Stimulated activated effector memory CD8-positive, alpha-beta T cell treated with anti-CD3 and anti-CD28 coated beads, Interleukin-12 subunit alpha, Interleukin-12 subunit beta, amount 100 ng/mL, for 72 hours (primary cell): ENCODE results near the gene MFN2.
"Not testable (repeated sequence)": the region's sequence is repeated elsewhere in the genome, so short reads cannot be mapped to it uniquely, and the experiment has no call there.

Experiments used
- ATAC-seq: fragments of 150-1000 bp; cut with Tn5 transposase; 2 replicates; pipeline ENCODE4 v1.10.0; 2021
- DNase-seq, 2 donors: peaks; one replicate each; pipeline ENCODE4 v3.0.0; 2021 to 2022; ENCODE audit warnings: low spot score in 2 of 2
- H3K27ac Mint-ChIP-seq: one replicate; pipeline ENCODE4 v1.8.0; 2022; ENCODE audit warnings: mild to moderate bottlenecking, mixed read lengths
- H3K36me3 Mint-ChIP-seq: one replicate; pipeline ENCODE4 v1.8.0; 2022; ENCODE audit warnings: mild to moderate bottlenecking, mixed read lengths
- H3K4me1 Mint-ChIP-seq: one replicate; pipeline ENCODE4 v1.8.0; 2022; ENCODE audit warnings: mixed read lengths
- H3K4me3 Mint-ChIP-seq: one replicate; pipeline ENCODE4 v1.8.0; 2022; ENCODE audit warnings: mild to moderate bottlenecking, mixed read lengths
- H3K9me3 Mint-ChIP-seq: one replicate; pipeline ENCODE4 v1.8.0; 2022; ENCODE audit warnings: mixed read lengths

Gene MFN2

DNA sequence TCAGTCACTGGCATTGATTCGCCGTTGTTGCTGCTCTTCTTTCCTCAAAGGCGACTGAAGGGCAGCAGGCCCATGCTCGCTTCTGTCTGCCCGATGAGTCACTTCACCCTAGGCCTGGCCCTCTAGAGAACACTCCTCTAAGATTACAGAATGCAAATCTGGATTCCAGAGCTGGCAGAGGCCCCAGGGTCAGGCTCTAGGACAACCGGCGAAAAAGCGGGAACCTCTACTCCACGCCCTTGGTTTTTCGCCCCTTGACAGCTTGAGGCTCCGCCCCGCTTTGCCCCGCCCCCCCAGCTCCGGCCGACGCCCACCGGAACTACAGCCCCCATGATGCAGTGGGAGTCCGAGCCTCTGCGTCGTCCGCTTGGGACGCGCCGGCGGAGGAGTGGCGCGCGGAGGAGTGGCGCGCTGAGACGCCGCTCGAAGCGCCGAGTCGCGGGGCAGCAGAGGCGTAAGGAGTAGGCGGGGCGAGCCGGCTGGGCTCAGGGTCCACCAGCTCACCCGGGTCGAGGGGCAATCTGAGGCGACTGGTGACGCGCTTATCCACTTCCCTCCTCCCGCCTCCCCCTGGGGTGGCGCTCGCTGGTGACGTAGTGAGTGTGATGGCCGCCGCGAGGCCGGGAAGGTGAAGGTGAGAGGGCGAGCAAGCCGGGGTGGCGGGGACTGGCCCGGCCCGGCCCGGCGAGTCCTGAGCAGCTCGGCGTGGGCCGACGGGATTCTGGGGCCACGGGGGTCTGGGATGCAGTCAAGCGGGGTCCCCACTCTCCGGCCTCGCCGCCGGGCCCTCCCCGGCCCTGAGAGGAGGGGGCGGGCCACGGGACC, at the start of gene MFN2:
MFN2 (plus strand) TSS at position 594 of the 825 bp plus-strand sequence. CDS start 8,725 bp downstream, outside the sequence.
- peak within 1 kb of the TSS; percentile 92 for H3K4me3 Mint-ChIP-seq
- peaks cover 46% of the 10 kb centered on the region for H3K36me3 Mint-ChIP-seq
- ATAC-seq (peak; percentile 96), DNase-seq (peak; percentile 92 to 97)
- no peaks in the 10 kb centered on the region for H3K9me3 Mint-ChIP-seq
- peak within 1 kb of the TSS; percentile 96 for H3K27ac Mint-ChIP-seq
- peaks cover 50% of the 10 kb centered on the region for H3K4me1 Mint-ChIP-seq

DNA sequence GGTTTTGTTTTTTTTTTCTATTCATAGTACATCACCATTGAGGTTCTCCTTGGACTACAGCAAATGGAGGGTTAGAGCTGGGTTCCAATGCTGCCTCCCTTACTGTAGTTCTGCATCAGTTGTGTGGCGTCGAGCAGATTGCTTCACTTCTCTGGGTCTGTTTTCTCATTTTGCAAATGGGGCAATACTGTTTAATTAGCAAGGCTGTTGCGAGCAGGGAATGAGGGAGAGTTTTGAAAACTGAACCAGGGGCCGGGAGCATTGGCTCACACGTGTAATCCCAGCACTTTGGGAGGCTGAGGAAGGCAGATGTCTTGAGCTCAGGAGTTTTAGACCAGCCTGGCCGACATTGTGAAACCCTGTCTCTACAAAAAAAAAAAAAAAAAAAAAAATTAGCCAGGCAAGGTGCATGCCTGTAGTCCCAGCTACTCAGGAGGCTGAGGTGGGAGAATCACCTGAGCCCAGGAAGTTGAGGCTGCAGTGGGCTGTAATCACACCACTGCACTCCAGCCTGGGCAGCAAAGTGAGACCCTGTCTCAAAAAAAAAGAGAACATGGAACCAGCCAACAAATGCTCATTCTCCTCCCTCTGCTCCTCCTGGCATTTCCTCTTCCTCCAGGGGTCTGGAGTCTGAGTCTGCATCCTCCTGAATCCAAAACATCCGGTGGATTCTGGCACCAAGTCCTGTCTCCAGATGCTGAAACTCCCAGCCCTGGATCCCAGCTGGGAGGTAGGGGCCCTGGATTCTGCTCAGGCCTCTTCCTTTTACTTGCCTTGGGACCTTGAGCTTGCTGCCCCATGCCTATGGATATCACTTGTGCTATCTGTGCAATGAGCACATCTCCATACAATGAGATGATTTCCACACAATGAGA, 49.4 kb upstream of the MFN2 start:
- ATAC-seq = no peak
- DNase-seq = no peak
- Mint-ChIP-seq H3K36me3 (peaks cover 8% of the 10 kb centered on the region), H3K27ac (no peak overlapping the region), H3K9me3 (no peaks in the 10 kb centered on the region), H3K4me1 (peaks cover 8% of the 10 kb centered on the region), H3K4me3 (no peak overlapping the region)

- DNase-seq (no peak), ATAC-seq (no peak)
- peaks cover 1% of the 10 kb centered on the region for H3K4me1 Mint-ChIP-seq
- no peaks in the 10 kb centered on the region for H3K9me3 Mint-ChIP-seq
- peaks cover 2% of the 10 kb centered on the region for H3K36me3 Mint-ChIP-seq
- no peak overlapping the region for H3K4me3 Mint-ChIP-seq
- no peak overlapping the region for H3K27ac Mint-ChIP-seq
Measured at GRCh38 chr1:11931845-11932244, 48.4 kb upstream of the MFN2 start.

GRCh38 chr1:11934302-11935056, 45.8 kb upstream of the MFN2 start, which contains the start of gene PLOD1:
Gene PLOD1, plus strand, starts transcription at chr1:11934717. Its CDS starts 63 bp downstream, at chr1:11934780.
- peak within 1 kb of the TSS; percentile 68 for H3K4me3 Mint-ChIP-seq
- peaks cover 7% of the 10 kb centered on the region for H3K4me1 Mint-ChIP-seq
- ATAC-seq = peak; percentile 98
- H3K27ac Mint-ChIP-seq = peak within 1 kb of the TSS; percentile 58
- H3K36me3 Mint-ChIP-seq = no peaks in the 10 kb centered on the region
- DNase-seq = peak; percentile 62 to 88
- H3K9me3 Mint-ChIP-seq = no peaks in the 10 kb centered on the region

- ATAC-seq (no peak), DNase-seq (no peak)
- H3K27ac Mint-ChIP-seq = no peak overlapping the region
- H3K9me3 Mint-ChIP-seq = no peaks in the 10 kb centered on the region
- no peaks in the 10 kb centered on the region for H3K36me3 Mint-ChIP-seq
- H3K4me1 Mint-ChIP-seq = peaks cover 7% of the 10 kb centered on the region
- H3K4me3 Mint-ChIP-seq = peak overlapping the region; percentile 68
Measured at GRCh38 chr1:11935057-11935412, 45.2 kb upstream of the MFN2 start.

GRCh38 chr1:11935733-11936132, 44.5 kb upstream of the MFN2 start:
- H3K4me1 Mint-ChIP-seq, H3K9me3 Mint-ChIP-seq, H3K36me3 Mint-ChIP-seq, H3K27ac Mint-ChIP-seq, DNase-seq, ATAC-seq: not testable (repeated sequence)
- H3K4me3 Mint-ChIP-seq = peak overlapping the region; percentile 68

GRCh38 chr1:11938722-11939526, 41.3 kb upstream of the MFN2 start:
- H3K4me1 Mint-ChIP-seq = peaks cover 7% of the 10 kb centered on the region
- DNase-seq = no peak
- no peaks in the 10 kb centered on the region for H3K9me3 Mint-ChIP-seq
- no peak overlapping the region for H3K27ac Mint-ChIP-seq
- no peaks in the 10 kb centered on the region for H3K36me3 Mint-ChIP-seq
- ATAC-seq = no peak
- no peak overlapping the region for H3K4me3 Mint-ChIP-seq

- not testable (repeated sequence) for ATAC-seq, H3K27ac Mint-ChIP-seq, H3K4me3 Mint-ChIP-seq, H3K4me1 Mint-ChIP-seq, DNase-seq, H3K9me3 Mint-ChIP-seq, H3K36me3 Mint-ChIP-seq
Measured at GRCh38 chr1:11939794-11940193, 40.5 kb upstream of the MFN2 start.

DNA sequence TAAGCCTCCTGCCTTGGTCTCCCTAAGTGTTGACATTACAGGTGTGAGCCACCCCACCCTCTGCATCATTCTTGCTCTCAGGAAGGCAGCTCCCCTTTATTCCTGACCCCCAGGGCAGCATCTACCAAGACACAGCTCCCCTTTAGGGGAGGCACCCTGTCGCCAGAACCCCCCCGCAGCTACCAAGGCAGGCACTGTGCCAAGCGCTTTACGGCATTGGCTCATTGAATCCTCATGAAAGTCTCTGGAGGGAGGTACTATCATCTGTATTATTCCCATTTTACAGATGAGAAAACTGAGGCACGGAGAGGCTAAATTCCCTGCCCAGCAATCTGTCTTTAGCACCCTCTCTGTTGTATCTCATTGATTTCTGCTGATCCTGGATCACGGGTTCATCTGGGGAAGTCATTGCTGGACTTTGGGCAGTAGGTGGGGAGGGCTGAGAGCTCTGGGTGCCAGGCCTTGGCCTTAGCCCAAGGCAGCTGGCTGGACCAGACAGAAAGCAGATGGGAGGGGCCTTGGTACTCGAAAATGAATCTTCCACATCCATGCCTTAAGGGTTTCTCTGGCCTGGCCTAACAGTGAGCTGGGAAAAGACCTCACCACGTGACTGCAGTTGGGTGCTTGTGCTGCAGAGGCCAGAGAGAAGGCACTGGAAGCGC, 39.9 kb upstream of the MFN2 start:
- no peak for ATAC-seq
- no peak for DNase-seq
- no peak overlapping the region for H3K27ac Mint-ChIP-seq
- peaks cover 7% of the 10 kb centered on the region for H3K4me1 Mint-ChIP-seq
- no peaks in the 10 kb centered on the region for H3K36me3 Mint-ChIP-seq
- H3K4me3 Mint-ChIP-seq = no peak overlapping the region
- H3K9me3 Mint-ChIP-seq = no peaks in the 10 kb centered on the region

GRCh38 chr1:11942280-11942679, 38.0 kb upstream of the MFN2 start:
- Mint-ChIP-seq H3K4me3 (no peak overlapping the region), H3K4me1 (peaks cover 7% of the 10 kb centered on the region), H3K27ac (no peak overlapping the region), H3K9me3 (no peaks in the 10 kb centered on the region), H3K36me3 (no peaks in the 10 kb centered on the region)
- DNase-seq = no peak
- no peak for ATAC-seq

GRCh38 chr1:11943619-11944018, 36.6 kb upstream of the MFN2 start:
- DNase-seq = no peak
- no peak for ATAC-seq
- Mint-ChIP-seq H3K9me3 (no peaks in the 10 kb centered on the region), H3K4me1 (peaks cover 2% of the 10 kb centered on the region), H3K27ac (no peak overlapping the region), H3K36me3 (no peaks in the 10 kb centered on the region), H3K4me3 (no peak overlapping the region)

DNA sequence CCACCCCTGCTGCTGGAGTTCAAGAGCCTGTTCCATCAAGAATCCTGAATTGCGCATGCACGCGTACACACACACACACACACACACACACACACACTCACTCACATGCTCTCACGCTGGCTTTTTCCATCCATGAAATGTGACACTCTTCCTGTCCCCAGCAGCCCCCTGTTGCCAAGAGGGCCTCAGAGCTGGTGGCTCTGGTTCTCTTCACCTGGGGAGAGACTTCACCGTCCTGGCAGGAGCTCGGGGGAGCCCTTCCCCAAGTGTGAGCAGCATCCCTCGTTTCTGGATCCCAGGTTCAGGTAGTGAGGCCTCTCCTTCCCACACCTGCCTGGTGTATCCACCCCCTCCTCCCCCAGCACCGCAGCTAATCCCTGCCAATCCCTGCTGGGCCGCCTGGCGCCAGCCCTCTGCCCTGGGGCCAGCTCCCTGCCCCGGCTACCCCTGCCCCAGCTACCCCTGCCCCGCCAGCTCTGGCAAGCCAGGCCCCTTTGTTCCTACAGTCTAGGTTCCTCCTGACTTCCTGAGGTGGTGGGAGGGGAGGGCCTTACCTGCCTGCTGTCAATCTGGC, 35.8 kb upstream of the MFN2 start:
- DNase-seq (no peak), ATAC-seq (no peak)
- no peak overlapping the region for H3K27ac Mint-ChIP-seq
- no peaks in the 10 kb centered on the region for H3K4me1 Mint-ChIP-seq
- no peak overlapping the region for H3K4me3 Mint-ChIP-seq
- no peaks in the 10 kb centered on the region for H3K36me3 Mint-ChIP-seq
- no peaks in the 10 kb centered on the region for H3K9me3 Mint-ChIP-seq

DNA sequence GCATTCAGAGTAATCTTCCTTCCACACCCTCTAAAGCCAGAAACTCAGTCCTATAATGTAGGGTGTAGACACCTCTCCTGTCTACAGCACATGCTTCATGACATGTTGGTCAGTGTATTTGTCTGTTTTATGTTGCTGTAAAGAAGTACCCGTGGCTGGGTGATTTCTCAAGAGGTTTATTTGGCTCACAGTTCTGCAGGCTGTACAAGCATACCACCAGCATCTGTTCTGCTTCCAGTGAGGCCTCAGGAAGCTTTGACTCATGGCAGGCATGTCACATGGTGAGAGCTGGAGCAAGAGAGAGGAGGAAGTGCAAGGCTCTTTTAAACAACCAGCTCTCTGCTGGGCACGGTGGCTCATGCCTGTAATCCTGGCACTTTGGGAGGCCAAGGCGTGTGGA, 33.6 kb upstream of the MFN2 start:
- DNase-seq (no peak), ATAC-seq (no peak)
- no peaks in the 10 kb centered on the region for H3K4me1 Mint-ChIP-seq
- no peaks in the 10 kb centered on the region for H3K9me3 Mint-ChIP-seq
- no peak overlapping the region for H3K4me3 Mint-ChIP-seq
- no peaks in the 10 kb centered on the region for H3K36me3 Mint-ChIP-seq
- H3K27ac Mint-ChIP-seq = no peak overlapping the region
